SKM-1 treated with dmso at 0.1 percent for 144 hours (cell line): ENCODE measurements around the gene TNP2.
"Not testable (repeated sequence)": the region's sequence is repeated elsewhere in the genome, so short reads cannot be mapped to it uniquely, and the experiment has no call there.

Experiments
- DNase-seq: peaks from one replicate; lab custom pipeline; 2025; ENCODE audit not compliant: unreplicated experiment; lab: John Stamatoyannopoulos, UW

The TNP2 gene

DNA sequence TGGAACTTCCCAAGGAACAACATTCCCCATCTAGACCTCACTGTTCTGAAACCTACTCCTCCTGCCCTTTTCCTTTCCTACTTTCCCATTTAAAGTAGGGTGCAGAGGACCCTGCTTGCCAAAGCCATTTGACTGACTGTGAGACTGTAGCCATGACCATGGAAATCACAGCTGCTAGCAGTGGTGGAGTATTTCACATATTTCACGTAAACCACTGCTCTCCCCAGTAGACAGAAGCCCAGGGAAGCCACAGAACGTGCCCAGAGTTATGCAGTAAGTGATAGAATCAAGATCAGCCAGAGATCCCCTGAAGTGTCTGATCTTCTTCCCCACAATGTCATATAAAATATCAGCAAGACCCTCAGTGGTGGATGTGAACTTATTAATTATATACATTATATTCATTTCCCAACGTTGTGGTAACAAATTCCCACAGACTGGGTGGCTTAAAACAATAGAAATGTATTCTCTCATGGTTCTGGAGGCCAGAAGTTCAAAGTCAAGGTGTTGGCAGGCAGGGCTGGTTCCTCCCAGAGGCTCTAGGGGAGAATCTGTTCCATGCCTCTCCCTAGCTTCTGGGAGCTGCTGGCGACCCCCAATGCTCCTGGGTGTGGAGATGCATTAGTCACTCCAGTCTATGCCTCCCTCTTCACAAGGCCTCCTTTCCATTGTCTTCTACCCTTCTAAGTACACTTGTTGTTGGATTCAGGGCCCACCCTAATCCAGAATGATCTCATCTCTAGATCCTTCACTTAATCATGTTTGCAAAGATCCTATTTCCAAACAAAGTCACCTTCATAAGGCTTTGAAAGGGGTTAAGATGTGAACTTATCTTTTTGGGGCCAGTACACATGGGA is 32.7 kb upstream of the TNP2 start:
- no peak for DNase-seq

DNA sequence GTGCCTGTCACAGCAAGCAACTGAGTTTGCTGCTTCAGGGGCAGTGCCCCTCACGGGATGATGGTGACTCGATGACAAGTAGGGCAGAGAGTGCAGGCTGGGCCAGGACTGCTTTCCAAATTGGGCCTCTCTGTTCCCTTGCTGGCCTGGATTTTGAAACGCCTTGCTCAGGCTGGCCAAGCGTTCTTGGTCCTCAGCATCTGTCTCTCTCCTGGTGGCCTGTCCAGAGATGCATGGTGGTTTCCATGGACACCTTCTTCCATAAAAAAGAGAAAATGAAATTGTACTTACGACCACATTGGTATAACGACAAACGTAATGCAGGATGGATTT is 31.4 kb upstream of the TNP2 start:
- no peak for DNase-seq

DNA sequence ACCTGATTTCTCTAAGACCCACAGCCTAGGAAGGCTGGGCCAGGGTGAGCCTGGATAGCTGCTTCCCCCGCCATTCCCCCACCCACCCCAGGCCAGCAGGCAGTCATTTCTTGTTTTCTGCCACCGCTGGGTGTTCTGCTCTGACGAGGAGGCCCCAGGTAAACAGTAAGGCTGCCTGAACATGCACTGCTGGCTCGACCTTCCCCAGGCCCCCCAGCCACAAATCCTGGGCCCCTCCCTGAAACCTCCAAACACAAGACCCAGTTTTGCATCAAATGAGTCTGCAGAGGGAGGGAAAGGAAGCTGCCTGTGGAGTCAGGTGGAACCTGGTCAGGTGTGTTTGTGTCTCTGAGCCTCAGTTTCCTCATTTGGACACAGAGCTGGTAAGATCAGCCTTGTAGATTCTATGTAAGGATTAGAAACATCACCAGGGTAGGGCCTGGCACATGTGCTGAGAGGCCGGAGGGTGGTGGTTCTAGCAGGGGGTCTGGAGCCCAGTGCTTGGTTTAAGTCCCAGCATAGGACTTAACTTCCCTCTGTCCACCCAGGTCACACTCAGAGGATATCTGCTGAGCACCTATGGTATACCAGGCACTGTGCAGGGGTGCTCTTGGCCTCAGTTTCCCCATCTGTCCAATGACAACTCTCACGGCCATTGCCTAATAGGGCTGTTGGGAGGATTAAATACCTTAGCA is 30.9 kb upstream of the TNP2 start:
- no peak for DNase-seq

DNA sequence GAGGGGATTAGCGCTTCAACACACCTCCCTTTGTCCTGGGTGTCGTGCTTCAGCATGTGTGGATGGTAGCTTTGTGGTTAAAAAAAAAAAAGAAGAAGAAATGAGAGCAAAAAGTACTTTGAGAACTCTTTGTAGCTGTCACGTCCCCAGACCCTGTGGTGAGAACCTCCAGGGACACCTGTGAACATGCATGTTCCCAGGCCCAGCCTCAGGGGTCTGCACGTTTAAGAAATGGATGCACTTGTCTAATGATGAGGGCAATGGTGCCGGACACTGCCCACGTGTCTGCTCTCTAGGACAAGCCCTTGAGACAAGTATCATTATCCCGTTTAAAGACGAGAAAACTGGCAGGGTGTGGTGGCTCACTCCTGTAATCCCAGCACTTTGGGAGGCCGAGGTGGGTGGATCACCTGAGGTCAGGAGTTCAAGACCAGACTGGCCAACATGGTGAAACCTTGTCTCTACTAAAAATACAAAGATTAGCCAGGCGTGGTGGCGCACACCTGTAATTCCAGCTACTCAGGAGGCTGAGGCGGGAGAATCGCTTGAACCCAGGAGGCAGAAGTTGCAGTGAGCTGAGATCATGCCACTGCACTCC is 29.9 kb upstream of the TNP2 start:
- not testable (repeated sequence) for DNase-seq

DNA sequence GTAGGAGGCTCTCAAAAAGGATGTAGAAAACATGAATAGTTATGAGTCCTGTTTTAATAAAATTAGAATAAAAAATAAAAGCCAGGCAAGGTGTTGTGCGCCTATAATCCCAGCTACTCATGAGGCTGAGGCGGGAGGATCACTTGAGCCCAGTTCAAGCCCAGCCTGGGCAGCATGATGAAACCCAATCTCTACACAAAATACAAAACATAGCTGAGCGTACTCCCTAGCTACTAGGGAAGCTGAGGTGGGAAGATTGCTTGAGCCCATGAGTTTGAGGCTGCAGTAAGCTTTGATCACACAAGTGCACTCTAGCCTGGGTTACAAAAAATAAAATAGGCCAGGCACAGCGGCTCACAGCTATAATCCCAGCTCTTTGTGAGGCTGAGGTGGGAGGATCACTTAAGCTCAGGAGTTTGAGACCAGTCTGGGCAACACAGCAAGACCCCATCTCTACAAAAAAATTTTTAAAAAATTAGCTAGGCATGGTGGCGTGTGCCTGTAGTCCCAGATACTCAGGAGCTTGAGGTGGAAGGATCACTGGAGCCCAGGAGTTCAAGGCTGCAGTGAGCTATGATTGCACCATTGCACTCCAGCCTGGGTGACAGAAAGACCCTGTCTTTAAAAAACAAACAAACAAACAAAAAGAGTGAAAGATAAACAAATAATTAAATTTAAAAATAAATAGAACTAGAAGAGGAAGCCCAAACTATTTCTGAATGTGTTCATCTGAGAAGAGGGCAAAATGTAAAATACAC is 29.2 kb upstream of the TNP2 start:
- no peak for DNase-seq

DNA sequence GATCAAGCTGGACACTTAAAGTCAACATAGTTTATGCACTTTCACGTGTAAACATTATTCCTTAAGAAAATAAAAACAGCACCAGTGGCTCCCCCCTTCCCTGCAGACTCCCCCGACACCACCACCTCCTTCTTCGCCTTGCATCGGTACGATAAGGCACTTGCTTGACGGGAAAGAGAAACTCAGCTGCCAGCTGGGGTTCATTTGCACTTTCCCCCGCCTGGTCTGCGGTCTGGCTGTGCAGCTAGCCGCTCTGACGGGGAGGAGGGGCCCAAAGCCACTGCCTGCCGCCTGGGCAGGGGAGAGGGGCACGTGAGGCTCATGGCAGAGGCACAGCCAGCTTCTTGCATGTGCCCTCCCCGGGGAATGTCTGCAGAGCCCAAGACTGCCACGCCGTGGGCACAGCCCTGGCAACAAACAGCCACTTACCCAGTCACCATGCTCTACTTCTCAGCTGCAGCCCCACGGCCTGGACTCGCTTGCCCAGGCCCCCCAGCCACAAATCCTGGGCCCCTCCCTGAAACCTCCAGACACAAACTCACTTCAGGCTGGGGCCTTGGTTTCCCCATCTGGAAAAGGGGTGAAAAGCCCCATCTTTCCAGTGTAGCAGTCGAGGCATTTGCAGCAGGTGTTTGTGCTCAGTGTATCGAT is 28.5 kb upstream of the TNP2 start:
- DNase-seq = peak; percentile 24

DNA sequence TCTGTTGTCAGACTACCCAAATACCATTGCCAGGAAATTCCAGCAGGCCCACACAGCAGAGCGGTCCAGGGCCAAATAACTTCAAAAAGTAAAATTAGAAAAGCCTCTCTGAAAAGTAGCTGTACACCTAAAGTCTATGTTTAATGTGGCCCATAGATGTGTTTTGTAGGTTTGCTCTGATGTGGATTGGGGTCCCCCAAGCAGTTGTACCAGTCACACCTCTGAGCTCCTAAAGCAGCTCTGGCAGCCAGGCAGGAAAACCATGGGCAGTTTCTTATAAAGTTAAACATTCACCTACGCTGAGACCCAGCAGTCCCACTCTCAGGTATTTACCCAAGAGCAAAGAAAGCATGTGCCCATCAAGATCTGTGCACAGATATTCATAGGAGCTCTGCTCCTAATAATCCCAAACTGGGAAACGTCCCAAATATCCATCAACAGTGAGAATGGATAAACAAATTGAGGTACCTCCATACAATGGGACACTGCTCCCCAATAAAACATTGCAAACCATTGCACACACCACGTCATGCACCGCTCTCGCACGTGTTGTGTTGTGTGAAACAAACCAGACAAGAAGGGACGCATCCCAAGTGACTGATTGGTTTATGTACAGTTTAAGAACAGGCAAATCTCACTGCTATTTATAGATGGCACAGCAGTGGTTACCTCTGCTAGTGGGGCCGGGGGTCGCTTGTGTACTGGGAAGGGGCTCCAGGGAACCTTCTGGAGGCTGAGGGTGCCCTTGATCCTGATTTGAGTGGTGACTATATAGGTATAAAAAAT is 27.8 kb upstream of the TNP2 start:
- no peak for DNase-seq

DNA sequence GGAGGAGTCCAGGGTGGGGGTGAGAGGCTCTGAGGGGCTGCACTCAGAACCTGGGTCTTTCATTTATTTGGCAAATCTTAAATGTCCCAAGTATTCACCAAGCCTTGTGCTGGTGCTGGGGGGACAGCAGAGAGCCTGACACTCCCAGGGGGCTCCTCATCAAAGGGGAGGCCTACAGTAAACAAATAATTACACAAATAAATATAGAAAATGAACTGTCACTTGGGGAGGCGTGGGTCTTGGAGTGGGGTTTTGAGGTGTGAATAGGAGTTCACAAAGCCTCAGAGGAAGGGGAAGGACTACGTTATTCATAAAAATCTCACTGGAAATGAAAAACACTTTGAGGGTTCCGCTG is 27.2 kb upstream of the TNP2 start:
- DNase-seq = no peak

DNA sequence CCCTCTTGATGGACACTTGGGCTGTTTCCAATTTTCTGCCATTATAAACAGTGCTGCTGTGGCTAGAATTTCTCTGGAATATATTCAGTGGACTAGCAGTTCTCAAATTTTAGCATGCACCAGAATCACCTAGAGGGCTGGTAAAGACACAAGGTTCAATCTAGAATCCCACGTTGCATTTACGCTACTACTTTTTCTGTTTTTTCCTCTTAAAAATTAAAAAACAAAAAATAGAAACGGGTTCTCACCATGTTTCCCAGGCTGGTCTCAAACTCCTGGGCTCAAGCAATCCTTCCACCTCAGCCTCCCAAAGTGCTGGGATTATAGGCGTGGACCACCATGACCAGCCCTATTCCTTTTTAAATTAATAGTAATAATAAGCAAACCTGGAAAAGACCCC is 26.5 kb upstream of the TNP2 start:
- DNase-seq = no peak

DNA sequence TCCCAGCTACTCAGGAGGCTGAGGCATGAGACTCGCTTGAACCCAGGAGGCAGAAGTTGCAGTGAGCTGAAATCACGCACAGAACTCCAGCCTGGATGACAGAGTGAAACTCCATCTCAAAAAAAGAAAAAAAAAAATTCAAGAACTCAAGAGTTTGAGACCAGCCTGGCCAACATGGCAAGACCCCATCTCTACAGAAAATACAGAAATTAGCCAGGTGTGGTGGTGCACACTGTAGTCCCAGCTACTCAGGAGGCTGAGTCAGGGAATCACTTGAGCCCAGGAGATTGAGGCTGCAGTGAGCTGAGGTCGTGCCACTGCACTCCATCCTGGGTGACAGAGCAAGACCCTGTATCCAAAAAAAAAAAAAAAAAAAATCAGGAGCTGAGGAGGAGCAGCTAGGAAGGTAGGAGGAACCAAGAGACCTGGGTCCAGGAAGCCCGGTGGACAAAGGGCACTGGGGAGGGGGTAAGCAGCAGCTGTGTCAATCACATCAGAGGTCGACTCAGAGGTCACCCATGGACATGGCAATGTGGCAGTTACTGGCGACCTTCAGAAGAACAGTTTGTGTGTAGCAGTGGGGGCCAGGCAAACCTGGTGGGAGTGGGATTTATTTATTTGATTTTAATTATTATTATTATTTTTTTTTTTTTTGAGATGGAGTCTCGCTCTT is 23.1 kb upstream of the TNP2 start:
- no peak for DNase-seq

DNA sequence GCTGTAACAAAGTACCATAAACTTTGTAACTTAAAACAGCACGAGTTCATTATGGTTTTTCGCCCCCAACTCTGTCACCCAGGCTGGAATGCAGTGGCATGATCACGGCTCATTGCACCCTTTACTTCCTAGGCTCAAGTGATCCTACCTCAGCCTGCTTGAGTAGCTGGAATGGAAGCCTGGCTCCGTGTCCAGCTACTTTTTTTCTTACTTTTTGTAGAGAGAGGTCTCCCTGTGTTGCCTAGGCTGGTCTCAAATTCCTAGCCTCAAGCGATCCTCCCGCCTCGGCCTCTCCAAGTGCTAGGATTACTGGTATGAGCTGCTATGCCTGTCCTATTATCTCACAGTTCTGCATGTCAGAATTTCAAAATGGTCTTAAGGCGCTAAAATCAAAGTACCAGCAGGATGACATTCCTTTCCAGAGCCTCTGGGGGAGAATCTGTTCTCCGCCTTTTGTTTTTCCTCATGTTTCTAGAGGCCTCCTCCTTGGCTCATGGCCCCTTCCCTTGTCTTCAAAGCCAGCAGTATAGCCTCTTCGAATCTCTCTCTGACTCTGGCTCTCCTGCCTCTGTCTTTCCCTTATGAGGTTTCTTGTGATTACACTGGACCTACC is 22.1 kb upstream of the TNP2 start:
- no peak for DNase-seq

DNA sequence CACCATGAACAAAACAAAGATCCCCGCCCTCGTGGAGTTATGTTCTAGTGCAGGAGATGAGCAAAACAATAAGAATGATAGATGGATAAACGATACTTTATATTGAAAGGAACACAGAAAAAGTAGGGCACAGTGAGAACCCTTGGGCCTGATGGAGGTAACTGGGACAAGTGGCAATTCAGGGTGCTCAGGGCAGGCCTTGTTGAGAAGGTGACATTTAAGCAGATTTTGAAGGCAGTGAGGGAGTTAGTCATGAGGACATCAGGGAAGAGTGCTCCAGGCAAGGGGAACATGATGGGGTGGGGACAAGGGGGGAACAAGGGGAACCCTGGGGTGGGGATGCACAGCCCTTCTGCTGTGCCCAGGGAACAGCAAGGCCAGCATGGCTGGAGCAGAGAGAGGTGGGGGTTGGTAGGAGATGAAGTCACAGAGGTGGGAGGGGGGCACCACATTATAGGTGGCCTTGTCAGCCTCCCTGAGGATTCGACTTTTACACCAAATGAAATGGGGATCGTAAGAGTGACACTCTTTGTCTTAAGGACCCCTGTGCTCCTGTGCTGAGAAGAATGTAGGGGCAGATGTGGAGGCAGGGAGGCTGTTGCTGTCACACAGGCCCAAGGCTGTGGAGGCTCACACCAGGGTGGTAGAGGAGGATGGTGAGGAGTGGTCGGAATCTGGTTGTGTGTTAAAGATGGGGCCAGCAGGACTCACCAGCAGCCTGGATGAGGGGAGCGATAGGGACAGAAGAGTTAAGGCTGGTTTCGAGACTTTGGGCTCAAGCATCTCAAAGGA is 21.2 kb upstream of the TNP2 start:
- DNase-seq = no peak

DNA sequence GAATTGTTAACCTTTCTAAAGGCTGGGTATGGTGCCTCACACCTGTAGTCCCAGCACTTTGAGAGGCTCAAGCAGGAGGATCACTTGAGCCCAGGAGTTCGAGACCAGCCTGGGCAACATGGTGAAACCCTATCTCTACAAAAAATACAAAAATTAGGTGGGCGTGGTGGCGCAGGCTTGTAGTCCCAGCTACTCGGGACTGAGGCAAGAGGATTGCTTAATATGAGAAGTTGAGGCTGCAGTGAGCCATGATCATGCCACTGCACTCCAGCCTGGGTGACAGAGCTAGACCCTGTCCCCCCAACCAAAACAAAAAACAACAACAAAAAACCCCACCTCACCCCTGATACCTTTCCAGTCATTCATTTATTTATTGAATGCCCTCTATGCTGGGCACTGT is 20.6 kb upstream of the TNP2 start:
- not testable (repeated sequence) for DNase-seq

DNA sequence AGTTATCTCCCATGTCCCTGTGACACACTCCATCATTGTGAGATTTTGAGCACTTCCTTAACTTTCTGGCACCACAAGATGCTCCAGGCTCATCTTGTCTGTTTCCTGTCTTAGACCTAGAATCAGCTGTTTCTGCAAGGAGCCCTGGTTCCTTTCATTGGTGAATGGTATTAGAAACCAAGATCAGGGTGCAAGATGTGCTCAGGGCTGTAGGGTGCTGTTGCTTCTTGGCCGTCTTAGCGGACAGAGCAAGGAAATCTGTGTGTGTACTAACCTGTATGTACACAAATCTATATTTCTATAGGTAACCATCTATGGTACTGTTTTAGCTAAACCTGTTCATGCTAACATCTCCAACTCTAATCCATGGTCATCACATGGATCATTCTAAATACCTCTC is 20.1 kb upstream of the TNP2 start:
- no peak for DNase-seq

DNA sequence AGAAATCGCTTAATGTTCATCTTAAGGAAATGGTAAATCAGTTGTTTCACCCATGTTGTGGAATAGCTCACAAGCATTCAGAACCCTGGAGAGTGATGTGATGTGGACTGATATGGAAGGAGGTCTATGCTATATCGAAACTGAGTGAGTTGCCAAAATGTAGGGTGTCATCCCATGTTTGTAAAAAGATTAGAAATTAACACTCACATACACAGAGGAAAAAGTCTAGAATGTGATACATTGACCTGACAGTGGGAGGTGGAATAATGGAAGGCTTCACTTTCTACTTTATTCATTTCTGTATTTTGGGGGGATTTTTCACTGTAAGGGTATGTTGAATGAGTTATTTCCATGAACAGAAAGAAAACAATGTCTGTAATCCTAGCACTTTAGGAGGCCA is 16.7 kb upstream of the TNP2 start:
- DNase-seq = no peak

DNA sequence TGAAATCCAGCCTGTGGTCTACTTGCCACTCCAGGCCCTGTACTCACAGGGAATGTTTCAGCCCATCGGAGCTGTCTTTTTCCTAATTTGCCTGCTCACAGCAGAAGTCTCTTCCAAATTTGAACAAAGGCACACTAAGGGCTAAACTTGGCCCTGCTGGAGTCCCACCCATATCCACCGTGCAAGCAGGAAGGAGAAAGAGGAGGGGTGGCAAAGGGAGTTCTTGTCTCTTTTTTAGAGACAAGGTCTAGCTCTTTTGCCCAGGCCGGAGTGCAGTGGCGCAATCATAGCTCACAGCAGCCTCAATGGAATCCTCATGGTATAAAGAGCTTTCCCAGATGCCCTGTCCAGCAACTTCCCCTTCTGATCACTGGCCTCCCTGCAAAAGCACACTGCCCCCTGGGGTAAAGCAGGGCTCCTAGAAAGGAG is 14.7 kb upstream of the TNP2 start:
- DNase-seq = no peak

DNA sequence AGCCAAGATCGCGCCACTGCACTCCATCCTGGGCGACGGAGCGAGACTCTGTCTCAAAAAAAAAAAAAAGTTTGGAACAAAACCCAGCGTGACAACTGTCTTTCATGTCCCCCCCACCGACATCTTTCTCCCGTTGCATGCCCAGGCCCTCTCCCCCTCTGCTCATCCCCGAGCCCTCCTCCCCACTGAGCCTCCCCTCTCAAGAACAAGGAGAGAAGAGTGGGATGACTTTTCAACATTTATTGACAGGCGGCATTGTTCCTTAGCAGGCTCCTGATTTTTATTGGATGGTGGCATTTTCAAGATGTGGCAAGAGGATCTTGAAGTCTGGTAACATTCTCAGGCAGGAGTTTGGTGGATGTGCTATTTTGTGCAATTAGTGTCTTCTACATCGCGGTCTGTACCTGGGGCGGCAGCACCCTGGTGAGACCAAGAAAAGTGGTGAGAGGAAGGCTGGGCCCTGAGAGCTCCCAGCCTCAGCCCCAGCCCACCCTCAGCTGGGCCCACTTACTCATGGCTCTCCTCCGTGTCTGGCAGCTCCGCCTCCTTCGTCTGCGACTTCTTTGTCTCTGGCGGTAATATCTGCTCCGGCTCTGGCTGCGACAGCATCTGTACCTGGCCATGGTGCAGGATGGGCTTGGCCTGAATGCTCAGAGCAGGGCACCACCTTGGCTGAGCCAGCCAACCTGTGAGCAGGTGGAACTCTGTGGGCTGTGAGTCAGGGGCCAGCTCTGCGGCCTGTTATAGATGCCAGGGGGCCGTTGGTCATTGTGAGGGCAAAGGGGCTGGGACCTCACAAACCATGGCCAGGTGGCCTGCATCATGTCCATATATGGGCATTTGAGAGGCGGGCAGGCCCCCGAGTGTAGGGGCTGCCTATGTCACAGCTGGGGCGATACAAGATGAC is 11.7 kb upstream of the TNP2 start, which contains the start of gene PRM1:
Gene PRM1, minus strand, starts transcription at position 715 of the 907 bp plus-strand sequence. Its CDS starts 92 bp downstream, at position 623.
- DNase-seq = no peak
